ENCODE measurements around the gene LEFTY1.
"Not testable (repeated sequence)": the region's sequence is repeated elsewhere in the genome, so short reads cannot be mapped to it uniquely, and the experiment has no call there.

Gene LEFTY1

GRCh38 chr1:225914947-225915346 is 26.0 kb upstream of the LEFTY1 start:
- DNase-seq, result no peak

GRCh38 chr1:225914391-225914790 is 25.4 kb upstream of the LEFTY1 start:
- no peak for DNase-seq

GRCh38 chr1:225911191-225912130 is 22.5 kb upstream of the LEFTY1 start:
- DNase-seq, result peak; percentile 77

GRCh38 chr1:225909477-225909876 is 20.5 kb upstream of the LEFTY1 start:
- no peak for DNase-seq

GRCh38 chr1:225908773-225909172 is 19.8 kb upstream of the LEFTY1 start:
- DNase-seq, result no peak

- no peak for DNase-seq
Measured at GRCh38 chr1:225908013-225908640, 19.2 kb upstream of the LEFTY1 start.

GRCh38 chr1:225907341-225907740 is 18.4 kb upstream of the LEFTY1 start:
- no peak for DNase-seq

GRCh38 chr1:225906467-225906866 is 17.5 kb upstream of the LEFTY1 start:
- no peak for DNase-seq

- no peak for DNase-seq
Measured at GRCh38 chr1:225903623-225904022, 14.7 kb upstream of the LEFTY1 start.

GRCh38 chr1:225899044-225899925 is 10.3 kb upstream of the LEFTY1 start:
- no peak for DNase-seq

GRCh38 chr1:225897595-225898514 is 8.9 kb upstream of the LEFTY1 start:
- no peak for DNase-seq

- peak; percentile 70 for DNase-seq
Measured at GRCh38 chr1:225896937-225897549, 8.1 kb upstream of the LEFTY1 start.

GRCh38 chr1:225896494-225896893 is 7.5 kb upstream of the LEFTY1 start:
- no peak for DNase-seq

GRCh38 chr1:225892307-225892706 is 3.4 kb upstream of the LEFTY1 start:
- no peak for DNase-seq

GRCh38 chr1:225891229-225891972 is 2.5 kb upstream of the LEFTY1 start:
- DNase-seq, result no peak

- no peak for DNase-seq
Measured at GRCh38 chr1:225890346-225891228, 1.6 kb upstream of the LEFTY1 start.

- no peak for DNase-seq
Measured at GRCh38 chr1:225889743-225890142, 797 bp upstream of the LEFTY1 start.

GRCh38 chr1:225888289-225888897 is 553 bp downstream of the LEFTY1 start:
- no peak for DNase-seq

- not testable (repeated sequence) for DNase-seq
Measured at GRCh38 chr1:225887554-225888288, 1.2 kb downstream of the LEFTY1 start.

Measured in stimulated activated CD4-positive, alpha-beta T cell treated with anti-CD3 and anti-CD28 coated beads, Interleukin-15, amount 100 ng/mL, for 24 hours (primary cell).